ENCODE data around the gene GALNT1.

DNA sequence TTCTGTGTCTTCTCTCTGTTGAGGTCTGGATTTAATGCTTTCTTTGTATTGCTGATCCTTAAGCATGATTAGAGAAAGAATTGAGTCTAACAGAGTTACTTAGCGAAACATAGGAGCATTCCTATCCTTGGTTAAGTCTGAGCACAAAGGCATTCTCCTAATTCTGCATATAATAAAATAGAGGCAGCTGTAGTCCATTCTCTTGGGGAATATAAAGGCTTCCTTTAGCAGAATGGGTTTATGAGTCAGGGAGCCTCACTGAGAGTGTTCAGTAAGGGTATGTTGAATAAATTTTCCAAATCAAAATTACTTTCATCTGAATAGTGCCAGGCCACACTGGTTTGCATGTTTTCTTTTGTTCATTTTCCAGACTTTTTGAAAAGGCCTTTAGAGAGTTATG is 101.5 kb downstream of the GALNT1 start:
- TF ChIP-seq, protein P1, sequence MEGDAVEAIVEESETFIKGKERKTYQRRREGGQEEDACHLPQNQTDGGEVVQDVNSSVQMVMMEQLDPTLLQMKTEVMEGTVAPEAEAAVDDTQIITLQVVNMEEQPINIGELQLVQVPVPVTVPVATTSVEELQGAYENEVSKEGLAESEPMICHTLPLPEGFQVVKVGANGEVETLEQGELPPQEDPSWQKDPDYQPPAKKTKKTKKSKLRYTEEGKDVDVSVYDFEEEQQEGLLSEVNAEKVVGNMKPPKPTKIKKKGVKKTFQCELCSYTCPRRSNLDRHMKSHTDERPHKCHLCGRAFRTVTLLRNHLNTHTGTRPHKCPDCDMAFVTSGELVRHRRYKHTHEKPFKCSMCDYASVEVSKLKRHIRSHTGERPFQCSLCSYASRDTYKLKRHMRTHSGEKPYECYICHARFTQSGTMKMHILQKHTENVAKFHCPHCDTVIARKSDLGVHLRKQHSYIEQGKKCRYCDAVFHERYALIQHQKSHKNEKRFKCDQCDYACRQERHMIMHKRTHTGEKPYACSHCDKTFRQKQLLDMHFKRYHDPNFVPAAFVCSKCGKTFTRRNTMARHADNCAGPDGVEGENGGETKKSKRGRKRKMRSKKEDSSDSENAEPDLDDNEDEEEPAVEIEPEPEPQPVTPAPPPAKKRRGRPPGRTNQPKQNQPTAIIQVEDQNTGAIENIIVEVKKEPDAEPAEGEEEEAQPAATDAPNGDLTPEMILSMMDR (conservative IDR thresholded peaks at IDR 0.05; ENCODE audit: low read depth, low read length): no peak
- no peak for TF ChIP-seq POLR2A (IDR thresholded peaks at IDR 0.05; ENCODE audit: low read depth, low read length)
